NCI-H128 (cell line): ENCODE results near the gene ATAD3A.

Experiments
- DNase-seq: peaks from one replicate; lab custom pipeline; 2025; ENCODE audit not compliant: unreplicated experiment; lab: John Stamatoyannopoulos, UW

ATAD3A gene

DNA sequence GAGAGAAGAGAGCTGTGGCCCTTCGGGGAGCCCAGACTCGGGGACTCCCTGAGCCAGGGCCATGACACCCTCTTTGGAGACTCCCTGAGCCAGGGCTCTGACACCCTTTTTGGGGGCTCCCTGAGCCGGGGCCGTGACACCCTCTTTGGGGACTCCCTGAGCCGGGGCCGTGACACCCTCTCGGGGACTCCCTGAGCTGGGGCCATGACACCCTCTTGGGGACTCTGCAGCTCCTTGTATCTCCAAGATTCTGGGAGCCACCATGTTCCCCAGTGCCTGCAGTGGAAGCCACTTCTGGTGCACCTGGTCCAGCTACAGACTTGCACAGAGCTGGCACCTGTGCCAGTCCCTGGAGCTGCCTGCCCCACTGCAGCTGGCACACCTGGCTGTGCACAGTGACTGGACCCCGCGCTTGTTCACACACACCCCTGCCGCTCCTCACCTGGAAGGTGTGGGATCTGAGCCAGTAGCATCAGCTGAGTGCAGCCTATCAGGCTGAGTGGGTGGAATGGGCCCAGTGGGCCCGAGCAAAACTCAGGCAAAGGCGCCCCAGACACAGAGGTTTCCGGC is 66.5 kb downstream of the ATAD3A start:
- no peak for DNase-seq

DNA sequence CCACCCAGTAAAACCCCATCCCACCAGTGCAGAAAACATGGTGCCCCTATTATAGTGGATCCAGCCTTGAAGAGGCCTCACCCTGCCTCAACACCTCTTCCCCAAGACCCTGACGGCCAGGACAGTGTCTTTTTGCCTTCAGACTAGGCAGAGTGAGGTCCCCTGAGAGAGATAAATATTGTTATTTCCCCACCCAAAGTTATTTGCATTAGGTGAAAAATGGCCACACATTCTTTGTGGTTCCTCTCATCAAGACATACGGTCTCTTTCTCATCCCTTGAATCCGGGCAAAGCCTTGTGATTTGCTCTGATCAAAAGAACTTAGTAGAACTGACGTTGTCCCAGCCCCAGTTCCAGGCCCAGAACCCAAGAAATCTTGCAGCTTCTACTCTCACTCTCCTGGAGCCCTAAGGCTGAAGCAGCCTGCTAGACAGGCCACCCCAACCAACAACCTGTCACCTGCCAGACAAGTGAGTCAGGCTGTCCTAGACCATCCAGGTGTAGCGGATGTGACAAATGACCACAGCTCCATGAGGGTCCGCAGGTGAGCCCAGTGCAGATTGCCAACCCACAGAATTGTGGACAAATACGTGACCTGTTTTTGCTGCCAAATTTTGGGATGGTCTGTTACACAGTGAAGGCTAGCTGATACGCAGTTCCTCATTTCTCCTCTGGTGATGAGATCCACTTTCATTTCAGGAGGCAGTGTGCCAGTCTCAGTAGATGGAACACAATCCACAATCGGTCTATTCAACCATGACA is 70.8 kb downstream of the ATAD3A start:
- no peak for DNase-seq

DNA sequence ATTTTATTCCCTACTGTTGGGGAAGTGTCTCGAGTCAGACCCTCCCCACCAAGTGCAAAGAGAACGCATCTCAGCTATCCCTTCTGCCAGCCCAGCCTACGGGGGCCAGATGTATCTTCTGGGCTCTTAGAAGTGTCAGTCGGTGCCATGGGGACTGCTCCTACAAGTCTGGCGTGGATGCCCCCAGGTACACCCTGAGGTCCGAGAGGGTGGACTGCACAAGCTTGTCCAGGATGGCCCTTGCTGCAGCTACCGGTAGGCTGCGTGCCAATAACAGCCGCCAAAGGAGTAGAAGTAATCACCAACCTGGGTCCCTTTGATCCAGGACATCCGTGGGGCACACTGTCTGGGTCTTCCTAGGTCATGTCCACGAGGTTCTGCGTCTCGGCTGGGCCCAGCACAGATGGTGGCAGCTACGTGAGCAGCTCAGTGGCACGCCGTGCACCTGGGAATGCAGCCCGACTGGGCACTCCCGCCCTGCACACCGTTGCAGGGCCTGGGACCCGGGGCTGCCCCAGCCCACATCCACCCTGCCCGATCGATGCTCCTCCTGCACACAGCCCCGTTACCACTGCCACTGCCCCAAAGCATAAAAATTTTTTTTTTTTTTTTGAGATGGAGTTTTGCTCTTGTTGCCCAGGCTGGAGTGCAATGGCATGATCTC is 71.5 kb downstream of the ATAD3A start:
- no peak for DNase-seq
